ENCODE data around the gene SYNE1.
"Not testable (repeated sequence)": the region's sequence is repeated elsewhere in the genome, so short reads cannot be mapped to it uniquely, and the experiment has no call there.

Gene SYNE1

DNA sequence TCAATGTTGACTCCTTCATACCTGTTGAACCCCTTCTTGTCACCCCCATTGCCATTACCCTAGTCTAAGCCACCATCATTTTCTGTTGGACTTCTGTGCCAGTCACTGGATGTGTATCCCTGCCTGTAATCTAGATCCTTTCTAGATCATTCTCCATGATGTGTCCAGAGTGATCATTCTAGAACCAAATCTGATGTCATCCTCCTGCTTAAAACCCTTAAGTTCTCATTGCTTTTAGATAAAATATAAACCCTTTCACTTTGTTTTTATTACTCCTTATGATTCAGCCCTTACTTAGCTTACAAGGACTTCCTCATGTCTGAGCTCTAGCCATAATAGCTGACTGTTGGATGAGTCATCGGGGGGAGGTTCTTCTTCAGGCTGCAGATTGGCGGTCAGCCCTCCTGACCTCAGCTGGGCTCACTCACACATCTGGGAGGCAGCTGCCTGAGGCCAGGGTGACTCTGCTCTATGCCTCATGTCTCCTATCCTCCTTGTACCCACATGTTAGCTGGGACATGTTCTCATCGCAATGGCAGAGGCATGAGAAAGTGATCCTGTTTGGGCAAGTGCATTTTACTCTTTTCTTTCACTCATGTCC is 542.1 kb downstream of the SYNE1 start:
- no peak for DNase-seq (ENCODE audit: low read depth)

DNA sequence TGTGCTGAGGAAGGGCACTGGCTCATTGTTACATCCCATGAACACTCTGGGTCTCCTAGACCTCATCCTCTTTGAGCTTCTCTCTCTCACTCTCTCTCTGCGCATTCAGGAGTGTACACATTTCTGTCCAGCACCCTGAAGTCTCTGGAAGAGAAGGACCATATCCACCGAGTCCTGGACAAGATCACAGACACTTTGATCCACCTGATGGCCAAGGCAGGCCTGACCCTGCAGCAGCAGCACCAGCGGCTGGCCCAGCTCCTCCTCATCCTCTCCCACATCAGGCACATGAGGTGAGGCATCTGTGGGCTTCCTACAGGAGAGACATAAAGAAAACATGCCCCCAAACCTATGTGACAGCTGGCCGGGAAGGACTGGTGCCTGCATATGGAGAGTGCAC is 542.9 kb downstream of the SYNE1 start:
- DNase-seq (ENCODE audit: low read depth): no peak

- DNase-seq (ENCODE audit: low read depth): no peak
These were observed 543.5 kb downstream of the SYNE1 start for GRCh38 chr6:152093711-152094110.

- no peak for DNase-seq (ENCODE audit: low read depth)
These were observed 545.3 kb downstream of the SYNE1 start for GRCh38 chr6:152091851-152092341.

DNA sequence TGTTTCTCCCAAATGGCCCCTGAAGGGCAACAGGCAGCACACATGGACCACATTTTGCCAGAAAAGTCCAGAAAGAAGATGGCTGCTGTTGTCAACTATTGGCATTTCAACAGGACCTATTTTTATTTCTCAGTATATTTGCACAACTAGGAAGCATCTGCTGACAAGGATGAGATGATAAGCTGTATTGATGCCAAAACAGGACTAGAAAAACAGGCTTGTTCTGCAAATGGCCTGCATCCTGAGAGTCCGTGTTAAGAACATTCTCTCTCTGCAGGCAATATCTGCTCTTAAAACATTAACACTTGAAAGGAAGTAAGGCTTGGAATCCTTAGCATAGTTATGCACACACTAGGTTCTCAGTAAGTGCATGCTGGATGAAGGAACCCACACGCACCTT is 546.0 kb downstream of the SYNE1 start:
- DNase-seq (ENCODE audit: low read depth): no peak

DNA sequence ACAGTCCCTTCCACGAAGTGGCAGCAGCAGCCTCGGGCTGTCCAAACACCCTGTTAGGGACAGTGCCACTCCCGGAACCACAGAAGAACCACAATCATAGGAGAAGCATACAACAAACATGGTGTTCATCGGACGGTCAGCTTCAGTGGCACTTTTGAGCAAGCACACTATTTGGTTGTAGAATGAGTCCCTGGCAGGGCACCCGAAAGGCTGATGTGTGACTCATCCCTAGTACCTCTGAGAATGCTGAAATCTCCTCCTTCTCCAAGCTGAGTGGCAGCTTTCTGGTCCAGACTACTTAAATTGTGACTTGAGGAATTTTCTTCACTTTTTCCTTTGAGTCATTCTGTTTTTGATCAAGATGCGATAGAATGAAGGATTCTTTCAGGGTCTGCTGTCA is 547.2 kb downstream of the SYNE1 start:
- DNase-seq (ENCODE audit: low read depth): no peak

DNA sequence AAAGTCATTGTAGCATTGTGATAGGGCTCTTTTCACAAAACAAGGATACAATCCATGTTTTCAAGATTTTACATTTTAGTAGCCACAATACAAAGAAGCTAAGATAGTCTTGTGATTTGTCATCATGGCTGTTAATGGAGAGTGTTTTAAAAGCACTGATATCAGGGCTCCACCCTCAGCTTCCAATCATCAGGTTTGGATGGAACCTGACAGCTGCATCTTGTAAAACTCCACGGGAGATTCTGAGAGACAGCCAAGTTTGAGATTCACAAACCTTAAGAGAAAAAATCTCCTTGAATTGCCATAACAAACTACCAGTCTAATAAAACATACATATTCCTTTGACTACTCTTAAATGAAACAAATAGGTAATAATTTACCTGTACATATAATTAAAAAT is 549.5 kb downstream of the SYNE1 start:
- no peak for DNase-seq (ENCODE audit: low read depth)

DNA sequence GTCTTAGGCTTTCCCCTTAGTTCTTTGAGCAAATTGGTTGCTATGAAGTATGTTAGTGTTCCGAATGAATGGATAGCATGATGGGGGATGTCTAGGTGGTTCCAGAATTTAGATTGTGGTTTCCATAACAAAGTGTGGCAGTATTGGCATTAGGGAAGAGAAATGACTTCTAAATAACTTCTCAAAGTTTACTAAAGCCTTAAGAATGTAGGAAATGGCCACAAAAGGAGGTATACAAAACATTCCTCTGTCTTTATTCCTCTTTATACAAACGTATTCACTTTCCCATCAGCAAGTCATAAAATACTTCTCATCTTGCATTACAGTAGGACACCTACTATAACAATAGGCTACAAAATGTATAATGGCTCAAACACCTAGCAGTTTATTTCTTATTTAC is 550.1 kb downstream of the SYNE1 start:
- DNase-seq (ENCODE audit: low read depth): no peak

GRCh38 chr6:152086223-152086873 is 550.8 kb downstream of the SYNE1 start:
- no peak for DNase-seq (ENCODE audit: low read depth)

GRCh38 chr6:152085451-152085921 is 551.7 kb downstream of the SYNE1 start:
- no peak for DNase-seq (ENCODE audit: low read depth)

GRCh38 chr6:152078804-152079203 is 558.4 kb downstream of the SYNE1 start:
- DNase-seq (ENCODE audit: low read depth): no peak

- DNase-seq (ENCODE audit: low read depth): no peak
These were observed 559.2 kb downstream of the SYNE1 start for GRCh38 chr6:152078001-152078400.

DNA sequence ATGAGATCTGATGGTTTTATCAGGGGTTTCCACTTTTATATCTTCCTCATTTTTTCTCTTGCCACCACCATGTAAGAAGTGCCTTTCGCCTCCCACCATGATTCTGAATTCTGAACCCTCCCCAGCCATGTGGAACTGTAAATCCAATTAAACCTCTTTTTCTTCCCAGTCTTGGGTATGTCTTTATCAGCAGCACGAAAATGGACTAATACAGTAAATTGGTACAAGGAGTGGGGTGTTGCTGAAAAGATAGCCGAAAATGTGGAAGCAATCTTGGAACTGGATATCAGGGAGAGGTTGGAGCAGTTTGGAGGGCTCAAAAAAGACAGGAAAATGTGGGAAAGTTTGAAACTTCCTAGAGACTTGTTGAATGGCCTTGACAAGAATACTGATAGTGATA is 560.9 kb downstream of the SYNE1 start:
- DNase-seq (ENCODE audit: low read depth): not testable (repeated sequence)

- DNase-seq (ENCODE audit: low read depth): no peak
These were observed 565.3 kb downstream of the SYNE1 start for GRCh38 chr6:152071843-152072242.

Data from stimulated activated CD4-positive, alpha-beta T cell treated with anti-CD3 and anti-CD28 coated beads, Interleukin-2, amount 100 ng/mL, for 4 hours (primary cell).